Liver (tissue), 9 donors: ENCODE measurements around the gene JAKMIP2. TPM values are rescaled to one million over a fixed set of nuclear protein-coding genes. Genes with fewer than 3 reads are reported as not detected.
A peak's percentile ranks its signal among the peaks of the same experiment; 100 is the strongest.

ENCODE experiments used
- DNase-seq: peaks from one replicate; pipeline ENCODE4 v3.0.0-alpha.2; 2017; ENCODE audit warnings: low spot score
- H3K27ac ChIP-seq, 2 donors: one replicate each; pipeline ENCODE4 v1.7.0; 2013; ENCODE audit warnings: inconsistent platforms in 2 of 2, low read length in 2 of 2, control low read depth in 1 of 2, low read depth in 1 of 2, mild to moderate bottlenecking in 1 of 2
- H3K27me3 ChIP-seq, 4 donors: one replicate each; pipeline versions ENCODE4 v1.6.1 to v1.7.0; 2013; ENCODE audit warnings: low read length in 3 of 4, inconsistent platforms in 1 of 4, mild to moderate bottlenecking in 1 of 4, moderate library complexity in 1 of 4; ENCODE audit not compliant: control insufficient read depth in 4 of 4, insufficient read depth in 4 of 4
- H3K36me3 ChIP-seq, 4 donors: one replicate each; pipeline versions ENCODE4 v1.6.1 to v1.7.0; 2013; ENCODE audit warnings: low read length in 3 of 4, mild to moderate bottlenecking in 3 of 4, low read depth in 1 of 4, moderate library complexity in 1 of 4; ENCODE audit not compliant: control insufficient read depth in 4 of 4, insufficient read depth in 3 of 4
- H3K4me1 ChIP-seq, 4 donors: one replicate each; pipeline versions ENCODE4 v1.6.1 to v1.7.0; 2013; ENCODE audit warnings: low read length in 3 of 4, mild to moderate bottlenecking in 3 of 4, moderate library complexity in 1 of 4; ENCODE audit not compliant: control insufficient read depth in 4 of 4, insufficient read depth in 4 of 4
- H3K4me3 ChIP-seq, 3 donors: one replicate each; pipeline versions ENCODE4 v1.6.1 to v1.7.0; 2013; ENCODE audit warnings: low read length in 3 of 3, control low read depth in 1 of 3, low read depth in 1 of 3, mild to moderate bottlenecking in 1 of 3
- H3K9ac ChIP-seq, 2 donors: one replicate each; pipeline ENCODE4 v1.7.0; 2013; ENCODE audit warnings: low read length in 2 of 2, mild to moderate bottlenecking in 2 of 2, moderate library complexity in 2 of 2, control low read depth in 1 of 2, low read depth in 1 of 2
- H3K9me3 ChIP-seq, 4 donors: one replicate each; pipeline versions ENCODE4 v1.6.1 to v1.7.0; 2013; ENCODE audit warnings: low read length in 3 of 4; ENCODE audit not compliant: control insufficient read depth in 4 of 4
- EGR1 ChIP-seq, 2 donors: IDR thresholded peaks; 2 replicates each; pipeline ENCODE4 v1.6.1; 2016 to 2018; ENCODE audit warnings: antibody characterized with exemption in 2 of 2, low read depth in 2 of 2
- FOXA1 ChIP-seq: IDR thresholded peaks from 2 replicates; pipeline ENCODE4 v1.6.1; 2016; ENCODE audit warnings: antibody characterized with exemption
- FOXA2 ChIP-seq: IDR thresholded peaks from 2 replicates; pipeline ENCODE4 v1.6.1; 2016; ENCODE audit warnings: antibody characterized with exemption
- GABPA ChIP-seq, 2 donors: IDR thresholded peaks in 1 of 2; conservative IDR thresholded peaks in 1 of 2; 2 replicates each; pipeline ENCODE4 v1.6.1; 2016; ENCODE audit warnings: antibody characterized with exemption in 2 of 2, mild to moderate bottlenecking in 1 of 2, moderate library complexity in 1 of 2
- HNF4A ChIP-seq, 2 donors: conservative IDR thresholded peaks; 2 replicates each; pipeline ENCODE4 v1.6.1; 2016; ENCODE audit warnings: antibody characterized with exemption in 2 of 2, mild to moderate bottlenecking in 2 of 2
- HNF4G ChIP-seq: IDR thresholded peaks from 2 replicates; pipeline ENCODE4 v1.6.1; 2016; ENCODE audit warnings: antibody characterized with exemption
- JUND ChIP-seq, 2 donors: IDR thresholded peaks; 2 replicates each; pipeline ENCODE4 v1.6.1; 2016; ENCODE audit warnings: antibody characterized with exemption in 2 of 2
- NR2F2 ChIP-seq: IDR thresholded peaks from 2 replicates; pipeline ENCODE4 v1.6.1; 2016; ENCODE audit warnings: antibody characterized with exemption
- RAD21 ChIP-seq, 2 donors: IDR thresholded peaks; 2 replicates each; pipeline ENCODE4 v1.6.1; 2016; ENCODE audit warnings: antibody characterized with exemption in 2 of 2, mild to moderate bottlenecking in 2 of 2
- RXRA ChIP-seq, 2 donors: IDR thresholded peaks; 2 replicates each; pipeline ENCODE4 v1.6.1; 2017 to 2018; ENCODE audit warnings: antibody characterized with exemption in 2 of 2, mild to moderate bottlenecking in 1 of 2
- SP1 ChIP-seq: IDR thresholded peaks from 2 replicates; pipeline ENCODE4 v1.6.1; 2018; ENCODE audit warnings: antibody characterized with exemption, mild to moderate bottlenecking
- TAF1 ChIP-seq: conservative IDR thresholded peaks from 2 replicates; pipeline ENCODE4 v1.6.1; 2016; ENCODE audit warnings: antibody characterized with exemption, mild to moderate bottlenecking
- YY1 ChIP-seq: IDR thresholded peaks from 2 replicates; pipeline ENCODE4 v1.6.1; 2016; ENCODE audit warnings: antibody characterized with exemption, mild to moderate bottlenecking
- ZBTB33 ChIP-seq: IDR thresholded peaks from 2 replicates; pipeline ENCODE4 v1.6.1; 2016; ENCODE audit warnings: antibody characterized with exemption
- WGBS: extraction: QIAGEN DNeasy Blood & Tissue Kit; methylation state at CpG from one replicate; pipeline ENCODE4 v1.1.7; 2013; 5-methylcytosine and 5-hydroxymethylcytosine counted together
- polyA plus RNA-seq, 2 donors: library from polyadenylated mRNA; stranded (reverse) in 1 of 2; unstranded in 1 of 2; fragments of 200-250 nt in 1 of 2; fragments of >200 nt in 1 of 2; fragmentation: Nextera tagmentation in 1 of 2; extraction: Ambion mirVana in 1 of 2; gene quantifications; one replicate each; pipeline versions ENCODE4 v1.2.1 to v1.2.3, GENCODE V29; 2013 to 2015
- total RNA-seq, 2 donors: library from RNA; depleted of rRNA; stranded (reverse); fragments of >200 nt; gene quantifications; one replicate each; pipeline ENCODE4 v1.2.3, GENCODE V29; 2014
- TF ChIP-seq, protein P1 (sequence below): IDR thresholded peaks from 2 replicates; pipeline ENCODE4 v1.6.1; 2016; ENCODE audit warnings: antibody characterized with exemption, mild to moderate bottlenecking
- TF ChIP-seq, protein P2 (sequence below): IDR thresholded peaks from 2 replicates; pipeline ENCODE4 v1.6.1; 2016; ENCODE audit warnings: antibody characterized with exemption
- donor health status: healthy.
- donor health status: healthy.
- donor health status: healthy.
- donor health status: healthy.
- donor health status: healthy.

The JAKMIP2 gene
- total and polyA plus RNA-seq, 4 donors: 0.06 to 0.38 (median 0.24) TPM

DNA sequence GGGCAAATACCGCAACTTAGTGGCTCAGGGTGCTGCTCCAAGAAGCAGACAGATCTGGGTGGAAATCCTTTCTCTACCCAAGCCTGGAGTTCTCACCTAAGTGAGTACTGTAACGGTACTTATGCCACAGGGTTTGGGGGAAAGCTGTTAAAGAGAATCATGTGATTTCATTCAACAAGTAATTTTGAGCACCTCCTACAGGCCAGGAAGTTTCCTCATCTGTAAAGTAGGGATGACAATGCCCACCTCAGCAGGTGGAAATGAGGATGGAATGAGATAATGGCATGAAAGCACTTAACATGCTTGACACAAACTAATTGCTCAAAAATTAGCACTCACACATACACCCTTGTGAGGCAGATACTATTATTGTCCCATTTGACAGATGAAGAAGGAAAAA lies 114.1 kb downstream of the JAKMIP2 start (continued):
- TF ChIP-seq ZBTB33 (no peak), EGR1 (IDR thresholded peaks at IDR 0.05; ENCODE audit: low read depth in 2 of 2) (no peak), GABPA (IDR thresholded peaks at IDR 0.05 in 1 of 2, conservative IDR thresholded peaks at IDR 0.05 in 1 of 2) (no peak)

DNA sequence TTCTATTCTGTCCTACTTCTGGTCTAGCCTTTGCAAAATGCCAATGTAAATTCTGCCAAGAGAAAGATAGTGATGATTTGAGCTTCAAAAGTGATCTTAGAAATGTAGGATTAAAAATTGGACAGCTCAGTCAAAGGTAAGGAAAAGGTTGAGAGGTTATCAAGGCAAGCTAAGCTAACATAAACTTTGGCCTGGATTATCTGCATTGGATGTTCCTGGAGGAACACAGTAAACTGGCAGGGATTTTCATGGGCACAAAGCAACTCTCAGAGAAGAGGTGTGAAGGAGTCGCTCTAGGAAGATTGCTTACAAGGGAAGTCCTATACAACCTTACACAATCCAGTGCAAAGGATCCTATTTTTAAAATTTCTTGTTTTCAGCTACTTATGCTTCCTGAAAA lies 115.2 kb downstream of the JAKMIP2 start:
- WGBS: 32% methylated on average over 1 of the region's 1 CpG
- no peaks in the 10 kb centered on the region for H3K27me3 ChIP-seq
- peaks cover 7 to 56% (median 46%) of the 10 kb centered on the region in 4 donors for H3K4me1 ChIP-seq
- H3K36me3 ChIP-seq: no peaks in the 10 kb centered on the region
- TF ChIP-seq JUND (IDR thresholded peaks at IDR 0.05): peak in 1 of 2 donors; percentile 68
- TF ChIP-seq RAD21 (IDR thresholded peaks at IDR 0.05): peak; percentile 20 to 29
- peak; percentile 14 for TF ChIP-seq ZBTB33
- no peak for TF ChIP-seq HNF4G
- TF ChIP-seq, protein P1, sequence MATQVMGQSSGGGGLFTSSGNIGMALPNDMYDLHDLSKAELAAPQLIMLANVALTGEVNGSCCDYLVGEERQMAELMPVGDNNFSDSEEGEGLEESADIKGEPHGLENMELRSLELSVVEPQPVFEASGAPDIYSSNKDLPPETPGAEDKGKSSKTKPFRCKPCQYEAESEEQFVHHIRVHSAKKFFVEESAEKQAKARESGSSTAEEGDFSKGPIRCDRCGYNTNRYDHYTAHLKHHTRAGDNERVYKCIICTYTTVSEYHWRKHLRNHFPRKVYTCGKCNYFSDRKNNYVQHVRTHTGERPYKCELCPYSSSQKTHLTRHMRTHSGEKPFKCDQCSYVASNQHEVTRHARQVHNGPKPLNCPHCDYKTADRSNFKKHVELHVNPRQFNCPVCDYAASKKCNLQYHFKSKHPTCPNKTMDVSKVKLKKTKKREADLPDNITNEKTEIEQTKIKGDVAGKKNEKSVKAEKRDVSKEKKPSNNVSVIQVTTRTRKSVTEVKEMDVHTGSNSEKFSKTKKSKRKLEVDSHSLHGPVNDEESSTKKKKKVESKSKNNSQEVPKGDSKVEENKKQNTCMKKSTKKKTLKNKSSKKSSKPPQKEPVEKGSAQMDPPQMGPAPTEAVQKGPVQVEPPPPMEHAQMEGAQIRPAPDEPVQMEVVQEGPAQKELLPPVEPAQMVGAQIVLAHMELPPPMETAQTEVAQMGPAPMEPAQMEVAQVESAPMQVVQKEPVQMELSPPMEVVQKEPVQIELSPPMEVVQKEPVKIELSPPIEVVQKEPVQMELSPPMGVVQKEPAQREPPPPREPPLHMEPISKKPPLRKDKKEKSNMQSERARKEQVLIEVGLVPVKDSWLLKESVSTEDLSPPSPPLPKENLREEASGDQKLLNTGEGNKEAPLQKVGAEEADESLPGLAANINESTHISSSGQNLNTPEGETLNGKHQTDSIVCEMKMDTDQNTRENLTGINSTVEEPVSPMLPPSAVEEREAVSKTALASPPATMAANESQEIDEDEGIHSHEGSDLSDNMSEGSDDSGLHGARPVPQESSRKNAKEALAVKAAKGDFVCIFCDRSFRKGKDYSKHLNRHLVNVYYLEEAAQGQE: peak; percentile 65
- TF ChIP-seq TAF1: no peak
- TF ChIP-seq FOXA2: no peak
- TF ChIP-seq, protein P2, sequence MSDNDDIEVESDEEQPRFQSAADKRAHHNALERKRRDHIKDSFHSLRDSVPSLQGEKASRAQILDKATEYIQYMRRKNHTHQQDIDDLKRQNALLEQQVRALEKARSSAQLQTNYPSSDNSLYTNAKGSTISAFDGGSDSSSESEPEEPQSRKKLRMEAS: no peak
- peak; percentile 89 to 92 for TF ChIP-seq RXRA (IDR thresholded peaks at IDR 0.05)
- TF ChIP-seq SP1: peak; percentile 71
- peak; percentile 17 for TF ChIP-seq FOXA1
- peak; percentile 75 to 86 for TF ChIP-seq HNF4A (conservative IDR thresholded peaks at IDR 0.05)
- TF ChIP-seq NR2F2: peak; percentile 45
- no peak for TF ChIP-seq YY1
- H3K9ac ChIP-seq: no peak overlapping the region
- no peak overlapping the region for H3K4me3 ChIP-seq
- peak overlapping the region in 1 of 2 donors; percentile 21 for H3K27ac ChIP-seq
- H3K9me3 ChIP-seq: no peaks in the 10 kb centered on the region
- no peak for DNase-seq
